CD1c-positive myeloid dendritic cell (primary cell): ENCODE data around the gene NR4A1.

ENCODE experiments used
- DNase-seq: peaks from one replicate; pipeline ENCODE4 v3.0.0-alpha.2; 2016; ENCODE audit errors: extremely low spot score

NR4A1 gene

GRCh38 chr12:52058631-52059361 lies 7.6 kb downstream of the NR4A1 start:
- DNase-seq = no peak

- DNase-seq = no peak
Observed at GRCh38 chr12:52059582-52060497, 8.6 kb downstream of the NR4A1 start.

- no peak for DNase-seq
Observed at GRCh38 chr12:52060498-52061177, 9.4 kb downstream of the NR4A1 start.

DNA sequence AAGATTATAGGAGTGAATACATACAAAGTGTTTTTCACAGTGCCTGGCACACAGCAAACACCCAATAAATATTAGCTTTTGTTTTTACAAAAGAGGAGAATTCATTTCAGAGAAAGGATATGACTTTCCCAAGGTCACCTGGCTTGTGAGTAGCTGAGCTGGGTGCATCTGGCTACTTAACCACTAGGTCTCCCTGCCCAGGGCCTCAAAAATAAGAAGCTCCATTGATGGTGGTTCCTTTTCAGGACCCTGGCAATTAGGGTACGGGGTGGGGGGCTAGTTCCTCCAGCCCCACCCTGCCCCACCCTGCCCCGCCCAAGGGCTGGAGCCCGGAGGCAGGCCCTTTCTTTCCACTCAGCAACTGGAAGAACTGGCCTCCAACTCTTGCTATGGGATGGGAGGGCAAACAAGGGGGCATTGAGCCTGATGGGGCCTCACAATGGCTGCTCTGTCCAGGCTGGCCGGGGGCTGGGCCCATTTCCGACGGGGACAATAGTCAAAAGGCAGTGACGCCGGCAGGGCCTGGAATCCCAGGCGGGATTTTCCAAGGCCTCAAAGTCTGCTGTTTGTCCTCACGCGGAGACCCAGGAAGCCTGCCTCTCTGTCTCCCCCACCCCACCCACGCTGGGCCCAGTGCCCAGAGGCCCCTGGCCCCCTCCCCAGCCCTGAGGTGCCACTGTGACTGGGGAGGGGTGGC lies 10.4 kb downstream of the NR4A1 start:
- DNase-seq = no peak

DNA sequence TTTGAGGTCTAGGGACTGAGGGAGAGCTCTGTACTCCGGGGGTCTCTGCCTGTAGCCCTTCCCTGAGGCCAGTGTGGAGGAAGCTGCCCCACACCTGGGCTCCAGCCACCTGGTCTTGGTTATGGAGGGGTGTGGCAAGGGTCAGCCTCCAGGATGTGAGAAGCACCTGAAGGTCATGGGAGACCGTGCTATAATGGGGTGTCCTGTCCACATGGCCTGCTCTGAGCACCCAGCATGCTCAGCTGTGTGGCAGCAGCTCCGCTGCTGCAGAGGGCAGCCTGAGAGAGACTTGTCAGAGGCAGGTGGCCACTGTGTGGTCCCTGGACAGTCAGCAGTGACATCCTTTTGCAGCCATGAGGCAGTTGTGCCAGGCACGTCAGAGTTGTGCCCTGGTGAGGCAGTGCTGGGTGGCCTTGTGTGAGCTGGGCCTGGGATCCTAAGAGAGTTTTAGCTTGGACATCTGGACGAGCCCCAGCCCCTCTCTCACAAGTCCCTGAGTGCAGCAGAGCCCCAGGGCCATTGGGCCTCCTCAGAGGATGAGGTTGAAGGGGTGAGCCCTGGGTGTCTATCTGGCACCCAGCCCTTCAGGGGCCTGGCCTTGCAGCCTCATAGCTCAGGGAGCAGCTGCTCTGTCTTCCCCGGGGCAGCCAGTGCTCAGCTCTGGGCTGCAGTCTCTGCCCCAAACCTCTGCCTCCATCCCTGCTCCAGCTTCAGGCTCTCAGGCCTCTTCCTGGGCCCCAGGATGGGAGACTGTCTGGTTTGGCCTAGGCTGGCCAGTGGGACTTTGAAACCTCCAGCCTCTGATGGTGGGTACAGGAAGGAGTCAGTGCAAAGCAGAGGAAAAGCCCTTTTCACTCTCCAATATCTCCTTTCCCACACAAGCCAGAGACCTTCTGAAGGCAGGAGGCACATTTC lies 11.2 kb downstream of the NR4A1 start:
- DNase-seq = no peak

GRCh38 chr12:52063082-52063924 lies 12.1 kb downstream of the NR4A1 start:
- no peak for DNase-seq

DNA sequence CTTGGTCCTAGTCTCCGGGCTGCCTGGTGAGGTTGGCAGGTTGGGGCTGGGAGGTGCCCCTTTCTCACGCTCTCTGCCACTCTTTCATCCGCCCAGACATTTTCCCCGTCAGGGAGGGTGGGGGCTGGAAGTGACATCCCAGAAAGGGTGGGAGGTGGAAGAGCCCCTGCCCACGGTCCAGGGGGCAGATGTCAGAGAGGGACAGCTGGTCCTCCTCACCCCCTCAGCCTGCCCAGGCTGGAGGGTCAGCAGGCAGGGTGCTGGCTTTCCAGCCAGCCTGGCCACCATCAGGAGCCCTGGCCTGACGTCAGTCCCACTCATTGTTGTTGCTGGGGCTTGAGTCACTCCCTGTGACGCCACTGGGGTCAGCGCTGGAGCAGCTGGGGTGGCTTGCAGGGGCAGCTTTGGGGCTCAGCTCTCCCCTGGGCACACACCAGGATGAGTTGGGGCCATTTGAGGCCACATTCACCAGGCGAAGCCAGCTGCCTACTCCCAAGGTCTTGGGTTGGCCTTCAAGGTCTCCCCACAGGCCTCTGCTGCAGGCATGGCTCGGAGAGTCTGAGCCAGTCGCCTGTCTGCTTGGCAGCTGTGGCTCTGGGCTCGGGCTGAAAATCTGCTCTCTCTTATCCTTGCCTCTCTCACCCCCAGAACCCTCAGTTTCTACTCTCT lies 12.9 kb downstream of the NR4A1 start:
- no peak for DNase-seq

DNA sequence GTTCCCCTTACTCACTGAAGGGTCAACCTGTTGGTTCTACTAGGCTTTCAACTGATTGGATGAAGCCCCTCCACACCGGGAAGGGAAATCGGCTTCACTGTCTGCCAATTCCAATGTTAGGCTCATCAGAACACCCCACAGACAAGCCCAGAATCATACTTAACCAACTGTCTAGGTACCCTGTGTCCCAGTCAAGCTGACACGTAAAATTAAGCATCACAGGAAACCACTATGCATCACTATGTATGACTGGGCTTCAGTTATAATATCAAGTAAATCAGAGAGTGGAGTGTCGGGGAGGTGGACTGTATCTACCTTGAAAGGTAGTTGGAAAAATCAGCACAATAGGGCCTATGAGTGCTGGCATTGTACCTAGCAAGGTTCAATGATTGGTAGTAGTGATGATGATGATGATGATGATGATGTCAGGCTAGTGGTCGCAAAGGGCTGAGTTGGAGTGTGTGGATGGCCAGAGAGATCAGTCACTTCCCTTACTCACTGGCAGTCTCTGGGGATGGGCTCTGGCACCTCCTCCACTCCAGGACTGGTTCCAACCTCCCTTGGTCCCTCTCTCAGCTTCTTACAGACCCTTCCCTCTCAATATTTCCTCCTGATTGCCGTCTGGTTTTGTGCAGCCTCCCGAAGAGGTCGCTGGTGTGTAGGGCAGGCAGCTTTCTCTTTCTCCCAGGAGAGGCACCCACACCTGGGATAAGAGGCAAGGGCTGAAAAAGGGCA lies 15.3 kb downstream of the NR4A1 start:
- no peak for DNase-seq

DNA sequence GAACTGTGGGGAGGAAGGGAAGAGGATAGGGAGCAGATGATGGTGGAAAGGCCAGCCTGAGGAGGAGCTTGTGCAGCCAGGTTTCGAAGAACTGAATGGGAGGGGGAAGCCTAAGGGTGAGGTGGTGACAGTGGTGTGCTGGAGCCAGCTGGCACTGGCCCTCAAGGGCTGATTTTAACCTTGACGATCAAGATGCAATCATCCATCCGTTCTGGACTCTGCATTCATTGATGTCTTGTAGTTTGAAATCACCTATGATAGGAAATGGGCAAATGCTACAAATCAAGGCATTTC lies 15.8 kb downstream of the NR4A1 start:
- no peak for DNase-seq

DNA sequence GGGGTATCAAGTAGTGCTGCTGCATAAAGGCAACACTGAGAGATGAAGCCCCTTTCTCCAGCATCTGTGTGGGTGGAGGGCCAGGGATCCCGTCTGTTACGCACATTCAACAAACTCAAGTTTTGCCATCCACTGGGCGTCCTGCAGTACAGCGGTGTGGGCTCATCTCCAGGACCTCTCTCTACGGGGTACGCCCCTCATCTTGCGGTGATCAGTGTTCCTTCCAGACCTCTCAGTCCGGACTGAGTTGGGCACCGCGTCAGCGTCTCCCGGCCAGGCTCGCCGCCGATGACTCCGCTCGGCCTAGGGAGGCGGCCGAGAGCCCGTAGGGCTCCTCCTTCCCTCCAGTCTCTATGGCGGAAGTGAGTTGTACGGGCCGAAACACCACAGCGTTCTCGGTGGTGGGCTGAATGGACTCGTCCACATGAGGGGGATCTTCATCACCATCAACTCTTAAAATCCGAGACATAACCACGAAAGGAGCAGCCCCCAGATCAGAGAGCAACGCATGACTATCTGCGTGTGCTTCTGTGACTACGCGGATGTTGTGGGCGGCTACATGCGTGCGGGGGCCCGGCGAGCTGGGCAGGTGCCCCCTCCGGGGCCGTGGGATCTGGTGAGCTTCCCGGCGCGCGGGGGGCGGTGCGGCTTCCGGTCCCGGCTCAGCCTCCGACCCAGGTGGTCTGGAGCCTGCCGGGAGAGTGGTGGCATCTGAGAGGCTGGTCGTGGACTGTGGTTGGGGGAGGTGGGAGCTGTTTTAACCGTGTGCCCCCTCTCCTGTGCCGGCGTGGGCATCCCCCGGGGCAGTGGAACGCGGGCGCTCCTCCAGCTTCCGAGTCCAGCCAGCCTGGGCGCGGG lies 18.3 kb downstream of the NR4A1 start, which contains the start of gene ATG101:
TSS of gene ATG101 (plus strand) at position 652 of the 858 bp plus-strand sequence. CDS start 3,673 bp downstream, outside the sequence.
- peak; percentile 96 for DNase-seq

- DNase-seq = no peak
Observed at GRCh38 chr12:52070185-52070925, 19.1 kb downstream of the NR4A1 start.

DNA sequence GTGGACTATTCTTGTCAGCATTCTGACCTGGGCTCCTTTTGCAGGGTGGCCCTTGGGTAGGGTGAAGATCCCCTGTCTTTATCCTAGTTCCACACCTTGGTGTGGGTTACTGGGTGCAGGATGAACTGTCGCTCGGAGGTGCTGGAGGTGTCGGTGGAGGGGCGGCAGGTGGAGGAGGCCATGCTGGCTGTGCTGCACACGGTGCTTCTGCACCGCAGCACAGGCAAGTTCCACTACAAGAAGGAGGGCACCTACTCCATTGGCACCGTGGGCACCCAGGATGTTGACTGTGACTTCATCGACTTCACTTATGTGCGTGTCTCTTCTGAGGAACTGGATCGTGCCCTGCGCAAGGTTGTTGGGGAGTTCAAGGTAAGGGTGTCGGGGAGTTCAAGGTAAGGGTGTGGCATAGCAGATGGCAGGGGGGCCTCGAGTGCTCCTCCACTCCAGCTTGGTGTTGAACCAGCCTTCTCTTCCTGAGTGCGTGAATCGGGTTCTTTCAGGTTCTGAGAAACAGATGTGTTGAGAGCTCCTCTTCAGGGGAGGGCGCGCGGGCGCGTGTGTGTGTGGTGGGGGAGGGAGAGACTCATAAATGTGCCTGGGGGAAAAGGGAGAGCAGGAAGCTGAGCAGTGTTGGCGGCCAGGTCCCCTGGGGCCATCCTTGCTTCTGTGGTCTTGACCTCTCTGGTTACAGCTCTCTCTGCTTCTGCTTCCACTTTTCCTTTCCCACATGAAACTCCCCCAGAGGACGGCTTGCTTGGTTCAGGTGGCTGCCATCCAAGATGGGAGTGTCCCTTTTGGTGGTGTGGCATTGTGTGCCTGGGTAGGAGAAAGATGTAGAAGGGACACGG lies 22.5 kb downstream of the NR4A1 start:
- no peak for DNase-seq

DNA sequence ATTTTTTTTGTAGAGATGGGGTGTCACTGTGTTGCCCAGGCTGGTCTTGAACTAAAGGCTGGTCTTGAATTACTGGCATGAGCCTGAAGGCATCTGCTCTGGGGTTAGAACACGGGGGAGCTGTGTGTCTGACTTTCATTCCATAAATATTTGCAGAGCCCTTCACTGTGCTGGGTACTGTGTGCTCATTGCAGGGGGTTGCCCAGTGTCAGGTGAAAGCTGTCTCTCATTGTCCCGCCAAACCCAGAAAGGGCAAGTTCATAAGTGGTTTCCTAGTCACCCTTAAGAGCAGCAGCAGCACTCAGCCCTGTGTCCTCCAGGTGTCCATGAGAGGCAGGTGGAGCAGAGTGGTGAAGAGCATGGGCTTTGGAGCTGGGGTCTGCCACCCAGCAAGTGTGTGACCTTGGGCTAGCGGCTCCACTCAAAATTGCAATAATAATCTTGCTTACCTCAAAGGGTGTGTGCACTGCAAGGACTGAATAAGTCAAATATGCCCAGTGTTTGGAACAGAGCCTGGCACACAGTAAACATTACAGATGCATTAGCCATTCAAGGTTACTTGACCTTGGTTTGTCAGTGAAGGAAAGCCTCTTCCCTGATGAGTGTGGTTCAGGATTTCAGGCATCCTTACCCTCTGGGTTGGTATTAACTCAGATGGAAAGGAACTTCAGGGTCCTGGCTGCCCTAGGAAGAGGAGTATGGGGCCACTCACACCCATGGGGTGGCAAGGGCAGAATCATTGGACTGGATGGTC lies 23.9 kb downstream of the NR4A1 start:
- no peak for DNase-seq

DNA sequence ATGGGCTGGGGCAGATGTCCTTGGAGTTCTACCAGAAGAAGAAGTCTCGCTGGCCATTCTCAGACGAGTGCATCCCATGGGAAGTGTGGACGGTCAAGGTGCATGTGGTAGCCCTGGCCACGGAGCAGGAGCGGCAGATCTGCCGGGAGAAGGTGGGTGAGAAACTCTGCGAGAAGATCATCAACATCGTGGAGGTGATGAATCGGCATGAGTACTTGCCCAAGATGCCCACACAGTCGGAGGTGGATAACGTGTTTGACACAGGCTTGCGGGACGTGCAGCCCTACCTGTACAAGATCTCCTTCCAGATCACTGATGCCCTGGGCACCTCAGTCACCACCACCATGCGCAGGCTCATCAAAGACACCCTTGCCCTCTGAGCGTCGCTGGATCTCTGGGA lies 25.6 kb downstream of the NR4A1 start:
- DNase-seq = no peak

DNA sequence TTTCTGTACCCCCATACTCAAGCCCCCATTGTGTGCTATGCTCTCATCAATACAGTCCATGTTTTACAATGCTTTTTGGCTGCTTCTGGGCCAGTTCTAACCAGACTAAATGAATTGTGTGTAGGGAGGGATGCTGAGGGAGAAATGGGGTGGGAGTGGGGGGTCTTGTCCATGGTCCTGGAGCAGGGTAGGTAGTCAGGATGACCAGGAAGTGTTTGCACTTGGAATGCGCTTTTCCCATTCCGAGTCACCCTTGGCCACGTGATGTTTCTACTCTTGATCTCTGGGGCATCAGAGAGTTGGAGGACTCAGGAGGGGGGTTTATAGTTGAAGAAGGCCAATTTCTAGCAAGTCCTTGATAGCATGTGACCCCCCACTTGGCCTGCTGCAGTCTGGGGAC lies 27.0 kb downstream of the NR4A1 start:
- DNase-seq = no peak
